Mesenchymal stem cell (in vitro differentiated cells and primary cell): ENCODE results near the gene ANXA6.

ENCODE experiments used
- DNase-seq: peaks from one replicate; pipeline ENCODE4 v3.0.0-alpha.2; 2013
- H2AFZ ChIP-seq: one replicate; pipeline ENCODE4 v1.6.1; 2013; ENCODE audit warnings: low read depth, mild to moderate bottlenecking, control low read depth, inconsistent platforms, low read length, moderate library complexity
- H2AK5ac ChIP-seq: 2 replicates; pipeline ENCODE4 v1.6.1; 2013; ENCODE audit warnings: low read length, moderate library complexity, mild to moderate bottlenecking, inconsistent platforms; ENCODE audit not compliant: severe bottlenecking
- H2BK120ac ChIP-seq: one replicate; pipeline ENCODE4 v1.6.1; 2013; ENCODE audit warnings: low read depth, mild to moderate bottlenecking, inconsistent platforms, low read length, moderate library complexity
- H2BK12ac ChIP-seq, 2 experiments: one replicate each; pipeline ENCODE4 v1.6.1; 2013; ENCODE audit warnings: inconsistent platforms in 2 of 2, low read length in 2 of 2, mild to moderate bottlenecking in 2 of 2, moderate library complexity in 2 of 2, control low read depth in 1 of 2
- H2BK15ac ChIP-seq: one replicate; pipeline ENCODE4 v1.6.1; 2013; ENCODE audit warnings: mild to moderate bottlenecking, low read depth, inconsistent platforms; ENCODE audit not compliant: poor library complexity, severe bottlenecking
- H2BK5ac ChIP-seq: 2 replicates; pipeline ENCODE4 v1.6.1; 2013; ENCODE audit warnings: low read depth, mild to moderate bottlenecking, low read length, control low read depth, inconsistent platforms; ENCODE audit not compliant: poor library complexity, severe bottlenecking
- H3K14ac ChIP-seq, 2 experiments: one replicate each; pipeline ENCODE4 v1.6.1; 2013; ENCODE audit warnings: inconsistent platforms in 2 of 2, low read length in 2 of 2, control low read depth in 1 of 2, mild to moderate bottlenecking in 1 of 2, moderate library complexity in 1 of 2
- H3K18ac ChIP-seq, 2 experiments: one replicate each; pipeline ENCODE4 v1.6.1; 2013; ENCODE audit warnings: inconsistent platforms in 2 of 2, low read length in 2 of 2, control low read depth in 1 of 2, low read depth in 1 of 2, mild to moderate bottlenecking in 1 of 2
- H3K23ac ChIP-seq, 2 experiments: one replicate each; pipeline ENCODE4 v1.6.1; 2013; ENCODE audit warnings: inconsistent platforms in 2 of 2, low read length in 2 of 2, mild to moderate bottlenecking in 2 of 2, moderate library complexity in 2 of 2, control low read depth in 1 of 2
- H3K27ac ChIP-seq: 2 replicates; pipeline ENCODE4 v1.5.1; 2013; ENCODE audit warnings: mild to moderate bottlenecking, moderate library complexity, low read length, control low read depth, inconsistent platforms; ENCODE audit not compliant: poor library complexity, severe bottlenecking
- H3K27me3 ChIP-seq, 2 experiments: 2 replicates each; pipeline versions ENCODE4 v1.6.1 to v1.7.0; 2013; ENCODE audit warnings: low read length in 2 of 2, mild to moderate bottlenecking in 2 of 2, moderate library complexity in 2 of 2, control low read depth in 1 of 2, inconsistent platforms in 1 of 2; ENCODE audit not compliant: control insufficient read depth in 1 of 2, insufficient read depth in 1 of 2
- H3K36me3 ChIP-seq, 2 experiments: 2 replicates each; pipeline versions ENCODE4 v1.6.1 to v1.7.0; 2013; ENCODE audit warnings: low read length in 2 of 2, control low read depth in 1 of 2, inconsistent platforms in 1 of 2, low read depth in 1 of 2, mild to moderate bottlenecking in 1 of 2; ENCODE audit not compliant: insufficient read depth in 2 of 2, control insufficient read depth in 1 of 2
- H3K4ac ChIP-seq, 2 experiments: one replicate each; pipeline ENCODE4 v1.6.1; 2013; ENCODE audit warnings: inconsistent platforms in 2 of 2, low read length in 2 of 2, mild to moderate bottlenecking in 2 of 2, moderate library complexity in 2 of 2, control low read depth in 1 of 2, low read depth in 1 of 2
- H3K4me1 ChIP-seq: 2 replicates; pipeline ENCODE4 v1.6.1; 2013; ENCODE audit warnings: low read depth, low read length, control low read depth; ENCODE audit not compliant: control insufficient read depth, insufficient read depth
- H3K4me2 ChIP-seq: 2 replicates; pipeline ENCODE4 v1.6.1; 2013; ENCODE audit warnings: low read length, mild to moderate bottlenecking, inconsistent platforms; ENCODE audit not compliant: poor library complexity, severe bottlenecking
- H3K4me3 ChIP-seq, 2 experiments: 2 replicates each; pipeline versions ENCODE4 v1.5.1 to v1.7.0; 2013; ENCODE audit warnings: low read length in 2 of 2, mild to moderate bottlenecking in 2 of 2, control low read depth in 1 of 2, low read depth in 1 of 2; ENCODE audit not compliant: insufficient read depth in 1 of 2
- H3K79me1 ChIP-seq: replicated peaks from 2 replicates; pipeline ENCODE4 v1.6.1; 2013; ENCODE audit warnings: mild to moderate bottlenecking, control low read depth, low read length, inconsistent platforms; ENCODE audit not compliant: poor library complexity, severe bottlenecking
- H3K9ac ChIP-seq: 2 replicates; pipeline ENCODE4 v1.7.0; 2013; ENCODE audit warnings: mild to moderate bottlenecking, low read length, moderate library complexity
- H3K9me3 ChIP-seq: 2 replicates; pipeline ENCODE4 v1.7.0; 2013; ENCODE audit warnings: mild to moderate bottlenecking, low read length; ENCODE audit not compliant: control insufficient read depth
- H4K8ac ChIP-seq: one replicate; pipeline ENCODE4 v1.6.1; 2013; ENCODE audit warnings: inconsistent platforms, mild to moderate bottlenecking, low read length, moderate library complexity
- H4K91ac ChIP-seq: one replicate; pipeline ENCODE4 v1.6.1; 2013; ENCODE audit warnings: mild to moderate bottlenecking, low read length, inconsistent platforms
- WGBS: methylation state at CpG from one replicate; pipeline ENCODE4 v1.1.7; 2013; ENCODE audit warnings: mixed read lengths; 5-methylcytosine and 5-hydroxymethylcytosine counted together

Gene ANXA6

DNA sequence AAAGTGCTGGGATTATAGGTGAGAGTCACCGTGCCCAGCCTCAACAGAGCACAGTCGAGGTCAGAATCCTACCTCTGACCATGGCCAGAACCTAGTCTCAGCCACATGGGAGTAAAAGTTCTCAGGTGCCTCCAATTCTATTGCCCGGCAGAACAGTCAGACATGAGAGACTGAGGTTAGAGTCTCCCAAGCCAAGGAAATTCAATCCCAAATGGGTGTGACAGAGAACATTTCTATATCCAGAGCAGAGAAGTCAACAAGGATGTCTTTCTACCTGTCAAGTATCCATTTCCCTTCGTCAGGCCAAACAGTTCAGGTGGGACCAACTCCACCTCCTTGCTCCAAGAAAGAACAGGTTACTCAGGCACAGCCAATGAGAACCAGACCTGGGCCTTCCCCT, 10.5 kb downstream of the ANXA6 start:
- Histone ChIP-seq H3K4me1 (peaks cover 26% of the 10 kb centered on the region), H4K91ac (no peak overlapping the region), H3K27ac (no peak overlapping the region), H3K79me1 (peaks cover 17% of the 10 kb centered on the region), H3K4ac (no peak overlapping the region), H3K4me2 (no peak overlapping the region), H3K9ac (no peak overlapping the region), H3K14ac (no peak overlapping the region), H3K4me3 (no peak overlapping the region), H4K8ac (no peak overlapping the region), H3K36me3 (peaks cover 55 to 61% of the 10 kb centered on the region in 2 experiments), H3K9me3 (no peaks in the 10 kb centered on the region), H2AFZ (no peak overlapping the region), H2BK5ac (no peak overlapping the region), H2BK120ac (no peak overlapping the region), H3K18ac (no peak overlapping the region), H3K23ac (no peak overlapping the region), H3K27me3 (no peaks in the 10 kb centered on the region), H2BK12ac (no peak overlapping the region), H2AK5ac (no peak overlapping the region), H2BK15ac (no peak overlapping the region)
- no peak for DNase-seq
- 98% methylated on average over 4 of the region's 4 CpGs for WGBS

GRCh38 chr5:151146061-151146460, 11.5 kb downstream of the ANXA6 start:
- Histone ChIP-seq H4K91ac (no peak overlapping the region), H3K27me3 (no peaks in the 10 kb centered on the region), H2BK120ac (no peak overlapping the region), H3K4me2 (no peak overlapping the region), H3K14ac (no peak overlapping the region), H3K27ac (no peak overlapping the region), H2BK5ac (no peak overlapping the region), H3K18ac (peak overlapping the region in 1 of 2 experiments; percentile 1), H3K4me3 (no peak overlapping the region), H2BK15ac (no peak overlapping the region), H3K9ac (no peak overlapping the region), H3K79me1 (peaks cover 17% of the 10 kb centered on the region), H2AK5ac (no peak overlapping the region), H3K4me1 (peaks cover 28% of the 10 kb centered on the region), H3K36me3 (peaks cover 62 to 65% of the 10 kb centered on the region in 2 experiments), H2BK12ac (no peak overlapping the region), H3K23ac (no peak overlapping the region), H4K8ac (no peak overlapping the region), H3K4ac (no peak overlapping the region), H2AFZ (no peak overlapping the region), H3K9me3 (no peaks in the 10 kb centered on the region)
- no peak for DNase-seq

DNA sequence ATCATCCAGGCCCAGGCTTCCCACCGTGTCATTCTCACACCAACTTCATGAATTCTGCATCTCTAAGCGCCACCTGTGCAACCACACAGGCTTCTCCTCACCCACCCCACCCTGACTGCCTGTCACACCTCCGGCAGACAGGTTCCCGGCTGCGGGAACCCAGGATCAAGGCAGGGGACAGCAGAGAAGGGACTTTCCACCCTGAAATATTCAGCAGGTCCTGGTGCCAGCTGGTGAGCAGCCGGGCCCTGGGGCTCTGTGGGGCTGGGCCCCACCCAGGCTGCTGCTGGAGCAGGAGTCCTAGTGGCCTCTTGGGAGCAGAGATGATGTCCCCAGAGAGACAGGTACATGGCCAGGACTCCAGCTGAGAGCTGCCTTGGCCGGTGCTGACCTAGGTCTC, 12.7 kb downstream of the ANXA6 start:
- Histone ChIP-seq H2AK5ac (no peak overlapping the region), H4K91ac (no peak overlapping the region), H3K27me3 (no peaks in the 10 kb centered on the region), H2BK15ac (no peak overlapping the region), H3K4me1 (peaks cover 26% of the 10 kb centered on the region), H3K36me3 (peaks cover 71 to 75% of the 10 kb centered on the region in 2 experiments), H4K8ac (no peak overlapping the region), H3K4ac (no peak overlapping the region), H2BK12ac (no peak overlapping the region), H3K14ac (no peak overlapping the region), H3K9me3 (no peaks in the 10 kb centered on the region), H3K27ac (no peak overlapping the region), H2AFZ (no peak overlapping the region), H2BK5ac (no peak overlapping the region), H3K79me1 (peaks cover 21% of the 10 kb centered on the region), H3K18ac (no peak overlapping the region), H3K23ac (no peak overlapping the region), H3K4me2 (no peak overlapping the region), H3K4me3 (no peak overlapping the region), H2BK120ac (no peak overlapping the region), H3K9ac (no peak overlapping the region)
- no peak for DNase-seq
- 92% methylated on average over 7 of the region's 7 CpGs for WGBS

- Histone ChIP-seq H3K23ac (no peak overlapping the region), H2BK5ac (no peak overlapping the region), H3K14ac (no peak overlapping the region), H4K91ac (peak overlapping the region; percentile 59), H3K36me3 (peaks cover 76 to 81% of the 10 kb centered on the region in 2 experiments), H3K9me3 (no peaks in the 10 kb centered on the region), H2AK5ac (no peak overlapping the region), H3K79me1 (peaks cover 25% of the 10 kb centered on the region), H3K4me1 (peaks cover 22% of the 10 kb centered on the region), H2AFZ (no peak overlapping the region), H3K27ac (no peak overlapping the region), H2BK120ac (no peak overlapping the region), H3K9ac (no peak overlapping the region), H3K4ac (no peak overlapping the region), H3K4me3 (no peak overlapping the region), H3K18ac (no peak overlapping the region), H2BK12ac (no peak overlapping the region), H3K4me2 (no peak overlapping the region), H3K27me3 (no peaks in the 10 kb centered on the region), H2BK15ac (no peak overlapping the region), H4K8ac (peak overlapping the region; percentile 16)
- no peak for DNase-seq
- WGBS = 87% methylated on average over 6 of the region's 6 CpGs
These were observed 13.3 kb downstream of the ANXA6 start for GRCh38 chr5:151144275-151144674.
